NCI-H2029 (cell line): ENCODE measurements around the gene USP3.

Source experiments
- DNase-seq: peaks from one replicate; lab custom pipeline; 2025; lab: John Stamatoyannopoulos, UW

The USP3 gene

GRCh38 chr15:63544258-63545026 is 40.0 kb downstream of the USP3 start:
- no peak for DNase-seq

- DNase-seq: no peak
Observed at GRCh38 chr15:63545520-63545919, 41.1 kb downstream of the USP3 start.

GRCh38 chr15:63551400-63551799 is 47.0 kb downstream of the USP3 start:
- no peak for DNase-seq

DNA sequence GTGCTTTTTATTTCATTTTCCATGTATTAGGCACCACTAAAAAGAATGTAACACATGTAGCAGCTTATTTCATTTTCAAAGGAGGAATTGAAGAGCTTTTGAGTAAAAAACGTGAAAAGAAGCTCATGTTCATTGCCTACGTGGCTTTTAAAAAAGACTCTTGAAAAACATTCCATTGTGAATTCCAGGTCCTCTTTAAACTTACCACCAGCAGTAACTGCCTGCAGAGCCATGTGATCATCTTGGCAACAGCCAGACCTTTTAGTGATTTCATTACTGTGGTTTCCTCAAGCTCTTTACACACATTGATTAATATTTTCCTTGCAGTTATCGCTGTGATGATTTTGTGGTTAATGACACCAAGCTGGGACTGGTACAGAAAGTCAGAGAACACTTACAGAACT is 49.0 kb downstream of the USP3 start:
- no peak for DNase-seq

DNA sequence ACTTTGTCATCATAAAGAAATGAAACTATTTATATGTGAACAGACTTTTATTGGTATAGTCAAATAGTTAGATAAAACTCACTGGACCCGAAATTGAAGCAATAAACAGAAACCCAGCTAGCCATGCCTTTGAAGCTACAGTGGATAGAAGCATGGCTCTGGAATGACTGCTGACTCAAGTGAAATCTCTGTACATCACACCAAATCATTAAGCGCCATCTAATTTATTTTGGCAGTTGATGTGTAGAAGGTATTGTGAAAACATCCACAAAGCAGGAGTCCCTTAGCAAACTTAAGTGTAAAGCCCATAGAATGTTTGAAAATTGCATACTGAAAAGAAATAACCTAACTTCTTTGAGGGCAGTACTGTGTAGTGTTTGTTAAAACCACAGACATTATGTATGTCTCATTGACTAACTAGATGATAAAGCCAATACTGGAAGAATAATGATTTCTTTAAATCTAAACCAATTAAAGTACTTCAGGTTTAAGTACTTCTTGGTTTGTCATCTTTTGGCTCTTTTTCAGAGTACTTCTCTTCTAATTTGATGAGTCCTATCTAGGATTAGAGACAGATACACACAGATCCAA is 50.0 kb downstream of the USP3 start:
- no peak for DNase-seq

GRCh38 chr15:63555507-63555906 is 51.1 kb downstream of the USP3 start:
- DNase-seq: no peak

GRCh38 chr15:63556246-63556645 is 51.9 kb downstream of the USP3 start:
- DNase-seq: no peak

DNA sequence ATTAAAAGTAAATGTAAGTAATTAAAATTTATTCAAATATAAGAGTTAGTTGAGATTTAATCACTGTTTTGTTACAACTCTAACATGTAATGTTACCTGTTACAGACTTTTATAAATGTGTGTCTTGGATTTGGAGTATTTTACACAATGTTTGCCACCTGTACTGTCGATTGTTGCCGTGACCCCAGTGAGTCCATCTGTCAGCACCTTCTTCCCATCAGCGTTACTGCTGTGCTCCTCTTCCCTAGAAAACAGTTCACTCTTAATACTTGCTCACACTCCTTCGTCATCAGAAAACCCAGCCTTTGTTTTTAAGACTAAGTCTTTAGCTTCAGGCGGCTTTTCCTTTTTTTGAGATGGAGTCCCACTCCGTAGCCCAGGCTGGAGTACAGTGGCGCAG is 52.3 kb downstream of the USP3 start:
- no peak for DNase-seq

- no peak for DNase-seq
Observed at GRCh38 chr15:63559753-63560152, 55.4 kb downstream of the USP3 start.

DNA sequence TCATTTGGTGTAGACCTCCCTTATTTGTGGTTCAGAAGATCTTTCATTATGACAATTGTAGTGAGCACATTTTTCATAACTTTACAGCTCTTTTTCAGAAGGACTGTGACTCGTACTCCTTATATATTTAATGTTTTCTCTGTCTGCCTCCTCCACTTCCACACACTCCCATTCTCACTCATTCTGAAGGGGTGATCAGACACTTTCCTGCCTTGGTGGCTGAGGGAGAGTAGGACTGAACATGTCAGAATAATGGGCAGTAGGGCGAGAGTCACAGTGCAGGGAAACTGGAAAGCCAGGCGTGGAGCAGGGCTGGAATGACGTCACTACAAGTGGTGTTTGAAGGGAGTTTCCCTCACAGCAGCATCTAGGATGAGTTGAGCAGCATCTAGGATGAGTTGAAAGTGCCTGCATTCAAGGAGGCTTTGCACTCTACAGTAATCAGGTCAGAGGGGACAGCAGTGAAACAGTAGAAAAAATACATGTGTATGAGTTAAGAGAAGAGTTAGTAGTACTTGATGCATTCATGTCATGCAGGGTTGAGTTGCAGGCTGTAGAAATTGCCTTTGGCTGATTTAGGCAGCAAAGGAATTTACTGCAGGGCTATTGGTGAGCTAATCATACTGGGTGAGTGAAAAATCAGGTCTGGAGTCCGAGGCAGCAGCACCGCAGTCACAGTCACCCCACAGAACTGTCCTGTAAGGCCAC is 56.5 kb downstream of the USP3 start:
- no peak for DNase-seq

- DNase-seq: no peak
Observed at GRCh38 chr15:63564093-63564492, 59.7 kb downstream of the USP3 start.

DNA sequence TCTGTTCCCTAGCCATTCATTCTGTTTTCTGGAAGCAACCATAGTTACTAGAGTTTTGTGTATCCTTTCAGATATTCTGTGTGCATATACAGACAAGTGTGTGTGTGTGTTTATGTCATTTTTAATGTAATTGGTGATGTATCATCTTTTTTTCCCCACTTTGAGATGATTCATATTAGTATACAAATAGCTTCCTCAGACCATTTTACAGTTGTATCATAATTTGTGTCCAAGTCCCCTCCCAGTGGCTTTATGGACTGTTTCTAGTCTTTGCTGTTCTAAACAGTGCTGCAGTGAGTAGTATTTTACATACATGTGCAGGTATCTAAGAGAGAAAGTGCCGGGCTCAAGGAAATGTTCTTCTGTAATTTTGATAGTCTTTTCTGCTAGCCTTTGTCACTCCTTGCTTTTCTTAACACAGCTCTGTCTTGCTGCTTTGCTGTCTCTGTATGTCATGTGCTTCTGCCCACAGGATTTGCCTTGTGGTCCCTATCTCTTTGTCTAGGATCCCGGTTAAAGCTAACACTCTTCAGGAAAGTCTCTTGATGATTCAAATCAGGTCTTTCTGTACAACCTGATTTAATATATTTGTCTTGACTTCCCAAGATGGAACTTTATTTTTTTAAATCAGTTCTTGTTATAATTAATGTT is 61.3 kb downstream of the USP3 start:
- no peak for DNase-seq

DNA sequence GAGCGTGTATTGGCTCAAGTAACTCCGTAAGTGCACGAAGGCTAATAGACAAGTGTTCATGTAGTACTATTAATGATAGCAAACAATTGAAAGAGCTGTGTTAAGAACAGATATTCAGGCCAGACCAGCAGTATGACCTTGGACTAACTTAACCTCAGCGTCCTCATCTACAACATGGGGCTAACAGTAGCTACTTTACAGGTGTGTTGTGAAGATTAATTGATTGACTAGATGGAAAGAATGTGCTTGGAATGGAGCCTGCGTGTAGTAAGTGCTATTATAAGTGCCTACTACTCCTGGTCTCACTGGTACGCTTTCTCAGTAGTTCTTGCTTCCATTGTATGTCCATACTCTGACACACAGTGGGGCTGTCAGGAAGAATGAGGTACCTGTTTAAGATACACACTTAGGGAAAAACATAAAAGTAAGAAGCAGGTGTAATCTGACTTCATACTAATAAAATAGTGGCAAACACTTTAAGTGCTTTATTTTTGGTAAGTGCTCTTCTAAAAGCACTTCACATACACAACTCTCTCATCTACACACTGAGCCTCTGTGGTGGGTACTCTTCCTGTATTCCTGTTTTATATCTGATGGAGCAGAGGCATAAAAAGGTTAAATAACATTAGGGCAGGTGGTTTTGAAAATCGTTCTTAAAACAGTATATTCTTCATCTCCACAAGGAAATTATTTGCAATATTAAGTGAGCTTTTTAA is 68.5 kb downstream of the USP3 start:
- no peak for DNase-seq

GRCh38 chr15:63573533-63573932 is 69.1 kb downstream of the USP3 start:
- no peak for DNase-seq

- DNase-seq: no peak
Observed at GRCh38 chr15:63575312-63575711, 70.9 kb downstream of the USP3 start.

DNA sequence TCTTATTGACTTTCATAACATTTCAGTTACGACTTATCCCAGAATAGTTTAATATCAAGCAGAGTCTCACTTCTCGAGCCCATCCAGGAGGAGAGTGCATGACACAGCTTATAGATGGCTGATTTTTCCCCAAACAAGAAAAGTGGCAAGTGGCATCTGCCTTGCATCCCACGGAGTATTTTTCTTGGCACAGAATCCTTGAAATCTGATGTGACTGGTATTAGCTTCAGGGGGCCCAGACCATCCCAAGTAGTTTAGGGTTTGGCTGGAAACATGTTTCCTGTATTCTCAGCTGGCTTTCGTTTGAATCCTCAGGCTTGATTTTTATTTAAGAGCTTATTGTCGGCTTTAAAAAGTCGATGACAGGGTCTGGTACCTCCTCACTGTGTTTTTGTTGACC is 72.0 kb downstream of the USP3 start:
- DNase-seq: no peak

DNA sequence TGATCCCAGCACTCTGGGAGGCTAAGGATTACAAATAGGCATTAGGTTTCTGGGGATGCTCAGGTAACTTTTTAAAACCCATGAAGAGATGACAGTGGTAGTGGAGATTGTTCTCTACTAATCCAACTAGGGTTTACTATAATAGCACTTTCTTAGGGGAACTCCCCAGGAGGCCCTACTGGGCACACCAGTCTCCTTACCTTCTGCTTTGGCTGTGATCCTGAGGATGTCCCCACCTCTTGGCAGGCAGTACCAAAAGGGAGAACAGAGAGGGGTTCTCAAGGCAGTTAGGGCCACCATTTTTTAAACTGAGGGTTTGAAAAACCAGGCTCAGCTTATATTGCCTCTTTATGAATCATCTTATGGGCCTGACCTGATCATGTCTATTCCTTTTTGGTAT is 77.8 kb downstream of the USP3 start:
- DNase-seq: no peak

DNA sequence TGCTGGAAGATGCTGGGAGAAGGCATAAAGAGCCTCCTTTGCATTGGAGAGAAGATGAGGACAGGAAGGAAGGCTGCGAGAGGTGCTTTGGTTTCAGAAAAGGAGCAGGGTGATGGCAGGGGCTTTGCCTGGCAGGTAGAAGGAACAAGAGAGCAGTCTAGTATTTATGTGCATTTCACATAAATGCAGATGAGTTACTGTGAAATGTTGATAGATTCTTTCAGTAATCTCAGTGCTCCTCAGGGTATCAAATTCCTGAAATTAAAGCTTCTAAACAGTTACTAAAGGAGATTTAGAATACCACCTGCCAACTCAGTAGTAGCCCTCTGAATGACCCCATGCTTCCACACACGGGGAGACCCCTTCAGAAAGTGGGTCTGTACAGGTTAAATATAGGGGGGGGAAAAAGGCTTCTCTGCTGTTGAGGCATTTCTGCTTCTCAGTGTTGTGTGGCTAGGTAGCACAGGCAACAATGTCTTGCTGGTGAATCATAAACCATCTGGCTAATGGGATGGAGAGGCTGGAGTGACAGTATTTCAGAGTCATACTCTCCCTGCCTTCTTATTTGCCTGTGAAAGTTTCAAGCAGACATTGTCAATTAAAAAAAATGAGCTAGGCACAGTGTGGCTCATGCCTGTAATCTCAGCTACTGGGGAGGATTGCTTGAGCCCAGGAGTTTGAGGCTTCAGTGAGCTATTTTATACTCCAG is 78.5 kb downstream of the USP3 start:
- DNase-seq: no peak

GRCh38 chr15:63586790-63587189 is 82.4 kb downstream of the USP3 start:
- no peak for DNase-seq

DNA sequence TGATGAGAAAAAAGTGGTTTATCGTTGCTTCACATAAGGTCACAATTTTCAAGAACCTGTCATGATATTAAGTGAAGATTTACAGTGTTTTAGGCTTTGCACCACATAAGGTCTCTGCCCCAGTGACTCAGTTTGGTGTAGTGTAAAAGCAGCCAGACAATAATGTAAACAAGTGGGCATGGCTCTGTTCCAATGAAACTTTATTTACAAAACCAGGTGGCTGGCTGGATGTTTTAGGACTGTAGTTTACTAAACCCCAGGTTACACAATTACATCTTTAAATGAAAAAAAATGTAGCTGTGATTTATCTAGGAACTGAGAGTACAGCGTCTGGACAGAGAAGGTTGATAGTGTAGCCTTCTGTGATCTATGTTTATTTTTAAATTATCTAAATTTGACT is 83.1 kb downstream of the USP3 start:
- no peak for DNase-seq

DNA sequence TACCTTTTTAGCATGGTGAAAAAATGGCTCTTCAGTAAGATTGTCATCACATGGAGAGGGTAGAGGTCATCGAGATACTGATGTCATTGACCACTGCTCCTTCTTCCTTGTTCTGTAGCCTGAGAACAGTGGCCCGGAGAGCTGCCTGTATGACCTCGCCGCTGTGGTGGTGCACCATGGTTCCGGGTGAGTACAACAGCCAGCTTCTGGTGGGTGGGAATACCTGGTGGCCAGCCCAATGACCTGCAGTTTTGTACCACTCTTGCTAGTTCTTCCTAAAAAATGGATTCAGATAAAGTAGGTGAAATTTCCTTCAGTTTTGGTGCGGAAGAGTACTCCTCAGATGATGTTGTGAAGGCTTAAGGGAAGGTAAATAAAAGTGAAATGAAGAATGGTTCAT is 84.4 kb downstream of the USP3 start:
- DNase-seq: no peak
